GM12878 (cell line): ENCODE measurements around the gene PRTN3. TPM values are rescaled to one million over a fixed set of nuclear protein-coding genes. Genes with fewer than 3 reads are reported as not detected.

Experiments
- ATAC-seq: fragments of 200-7000 bp; cut with Tn5 transposase; 3 replicates; pipeline ENCODE4 v1.9.1; 2020; ENCODE audit warnings: mild to moderate bottlenecking, moderate library complexity
- BruUV-seq: library from RNA; stranded (reverse); fragments of 400-500 nt; replicated peaks from 2 replicates; lab custom pipeline; 2021; lab: Mats Ljungman, UMichigan
- CTCF ChIA-PET: fragments of 300-600 bp; sonication (Branson Sonifier 250); formaldehyde crosslinking; extraction: SDS; loops from one replicate; lab custom pipeline; 2021; ENCODE audit warnings: inconsistent platforms; lab: Yijun Ruan, JAX
- POLR2A ChIA-PET: fragments of 350-600 bp; formaldehyde crosslinking; extraction: SDS; loops from one replicate; lab custom pipeline; 2021; ENCODE audit warnings: inconsistent platforms; lab: Charles Lee
- RAD21 ChIA-PET: fragments of 300-600 bp; sonication (Branson Sonifier 250); formaldehyde crosslinking; loops from one replicate; lab custom pipeline; 2023; ENCODE audit warnings: antibody characterized with exemption; ENCODE audit not compliant: unreplicated experiment; lab: Charles Lee
- SMC1A ChIA-PET: fragments of 300-600 bp; sonication (Branson Sonifier 250); formaldehyde crosslinking; loops from one replicate; lab custom pipeline; 2023; ENCODE audit not compliant: unreplicated experiment, uncharacterized antibody; lab: Charles Lee
- DNase-seq: peaks from one replicate; pipeline ENCODE4 v3.0.0-alpha.2; 2011; ENCODE audit warnings: low read depth, low spot score
- FAIRE-seq: peaks from 3 replicates; lab custom pipeline; 2011; peaks lifted over from hg19 to GRCh38; lab: Jason Lieb, UNC
- H2AFZ ChIP-seq: 2 replicates; pipeline ENCODE4 v1.6.0; 2011; ENCODE audit warnings: low read depth, low read length, control low read depth; ENCODE audit not compliant: control insufficient read depth
- H3K27ac ChIP-seq: 2 replicates; pipeline ENCODE4 v1.5.1; 2011; ENCODE audit warnings: control low read depth; ENCODE audit not compliant: control insufficient read depth, insufficient read depth
- H3K27me3 ChIP-seq, 2 experiments: replicated peaks in 1 of 2; 2 replicates each; pipeline versions ENCODE4 v1.6.0 to v1.6.1; 2011; ENCODE audit warnings: low read length in 1 of 2; ENCODE audit not compliant: control insufficient read depth in 2 of 2, insufficient read depth in 2 of 2
- H3K36me3 ChIP-seq, 2 experiments: 2 replicates each; pipeline ENCODE4 v1.5.1; 2011; ENCODE audit warnings: low read length in 1 of 2; ENCODE audit not compliant: control insufficient read depth in 2 of 2, insufficient read depth in 2 of 2
- H3K4me1 ChIP-seq: 2 replicates; pipeline ENCODE4 v1.6.1; 2011; ENCODE audit warnings: mild to moderate bottlenecking, low read length, moderate library complexity, mixed read lengths; ENCODE audit not compliant: control insufficient read depth, insufficient read depth
- H3K4me2 ChIP-seq: 2 replicates; pipeline ENCODE4 v1.6.0; 2011; ENCODE audit warnings: control low read depth; ENCODE audit not compliant: control insufficient read depth, insufficient read depth
- H3K4me3 ChIP-seq: fragments of 200-600 bp; sonication (generic); 2 replicates; pipeline ENCODE4 v1.5.1; 2016
- H3K79me2 ChIP-seq: 2 replicates; pipeline ENCODE4 v1.6.0; 2011; ENCODE audit warnings: low read length; ENCODE audit not compliant: control insufficient read depth, insufficient read depth
- H3K9ac ChIP-seq: 2 replicates; pipeline ENCODE4 v1.8.0; 2011; ENCODE audit warnings: low read length, control low read depth, mixed read lengths; ENCODE audit not compliant: control insufficient read depth, insufficient read depth
- H3K9me3 ChIP-seq: replicated peaks from 3 replicates; pipeline ENCODE4 v1.5.1; 2011; ENCODE audit warnings: mild to moderate bottlenecking, low read length; ENCODE audit not compliant: control insufficient read depth, insufficient read depth
- H4K20me1 ChIP-seq: 2 replicates; pipeline ENCODE4 v1.6.0; 2011; ENCODE audit not compliant: control insufficient read depth, insufficient read depth
- CHD1 ChIP-seq: IDR thresholded peaks from 2 replicates; pipeline ENCODE4 v1.6.1; 2012; ENCODE audit warnings: low read depth, low read length, improper control_type of control experiment
- POLR2A ChIP-seq: IDR thresholded peaks from 2 replicates; pipeline ENCODE4 v1.6.1; 2011; ENCODE audit warnings: low read depth, mild to moderate bottlenecking, low read length
- POLR2AphosphoS5 ChIP-seq: IDR thresholded peaks from 2 replicates; pipeline ENCODE4 v1.6.1; 2011; ENCODE audit warnings: mild to moderate bottlenecking, low read length, inconsistent platforms
- RFX5 ChIP-seq: IDR thresholded peaks from 2 replicates; pipeline ENCODE4 v1.6.1; 2011; ENCODE audit warnings: low read depth, low read length, improper control_type of control experiment
- SUZ12 ChIP-seq: fragments of 200-600 bp; sonication (generic); IDR thresholded peaks from one replicate; pipeline ENCODE4 v1.6.1; 2018; ENCODE audit warnings: antibody characterized with exemption, mild to moderate bottlenecking; ENCODE audit not compliant: unreplicated experiment
- YBX1 ChIP-seq: fragments of 450-650 bp; IDR thresholded peaks from 2 replicates; pipeline ENCODE4 v1.6.1; 2016; ENCODE audit warnings: antibody characterized with exemption
- WGBS: methylation state at CpG from one replicate; pipeline ENCODE4 v1.1.6; 2016; ENCODE audit warnings: low lambda C conversion rate; ENCODE audit not compliant: insufficient replicate concordance, insufficient coverage; ENCODE audit errors: missing lambda C conversion rate; 5-methylcytosine and 5-hydroxymethylcytosine counted together
- in situ Hi-C: fragments of 300-500 bp; cut with MboI; formaldehyde crosslinking; loops from 9 replicates; pipeline ENCODE4 v1.14.3; 2018; ENCODE audit warnings: mixed read lengths
- intact Hi-C: fragments of 100-400 bp; cut with micrococcal nuclease; formaldehyde crosslinking; loops from one replicate; pipeline ENCODE4 v1.14.2; 2022; ENCODE audit not compliant: unreplicated experiment
- polyA plus RNA-seq, 11 experiments: library from polyadenylated mRNA; depleted of rRNA in 4 of 11; unstranded in 6 of 11; stranded (reverse) in 5 of 11; fragments of >200 nt; fragmentation: Nextera tagmentation in 4 of 11; fragmentation: Illumina TruSeq in 1 of 11; extraction: Ambion mirVana in 4 of 11; extraction: Trizol in 1 of 11; gene quantifications; 1 replicate in 1 of 11; 2 replicates in 10 of 11; pipeline versions ENCODE4 v1.2.1 to v1.2.3, GENCODE V29; 2011 to 2016; ENCODE audit warnings: inconsistent platforms in 2 of 11, missing spikeins in 2 of 11, low read depth in 1 of 11
- total RNA-seq, 4 experiments: library from RNA; depleted of rRNA in 3 of 4; stranded (reverse); fragments of >200 nt in 3 of 4; fragmentation: Illumina TruSeq in 1 of 4; extraction: Trizol in 1 of 4; gene quantifications; 2 replicates each; pipeline versions ENCODE4 v1.2.1 to v1.2.3, GENCODE V29; 2013 to 2021
- TF ChIP-seq, protein P1 (sequence below): fragments of 450-650 bp; IDR thresholded peaks from 2 replicates; pipeline ENCODE4 v1.6.1; 2017; ENCODE audit warnings: borderline replicate concordance
- TF ChIP-seq, protein P2 (sequence below): IDR thresholded peaks from 2 replicates; pipeline ENCODE4 v1.6.1; 2012; ENCODE audit warnings: low read depth, low read length, improper control_type of control experiment
- TF ChIP-seq, protein P3 (sequence below): fragments of 450-650 bp; formaldehyde crosslinking; IDR thresholded peaks from 2 replicates; pipeline ENCODE4 v1.4.0; 2020; ENCODE audit warnings: mild to moderate bottlenecking, moderate library complexity

Gene PRTN3
- total and polyA plus RNA-seq, 10 of the 15 experiments (the other 5 are each of a cell fraction or from before 2014, with no cell fraction given): 0.08 TPM; not detected in 9

DNA sequence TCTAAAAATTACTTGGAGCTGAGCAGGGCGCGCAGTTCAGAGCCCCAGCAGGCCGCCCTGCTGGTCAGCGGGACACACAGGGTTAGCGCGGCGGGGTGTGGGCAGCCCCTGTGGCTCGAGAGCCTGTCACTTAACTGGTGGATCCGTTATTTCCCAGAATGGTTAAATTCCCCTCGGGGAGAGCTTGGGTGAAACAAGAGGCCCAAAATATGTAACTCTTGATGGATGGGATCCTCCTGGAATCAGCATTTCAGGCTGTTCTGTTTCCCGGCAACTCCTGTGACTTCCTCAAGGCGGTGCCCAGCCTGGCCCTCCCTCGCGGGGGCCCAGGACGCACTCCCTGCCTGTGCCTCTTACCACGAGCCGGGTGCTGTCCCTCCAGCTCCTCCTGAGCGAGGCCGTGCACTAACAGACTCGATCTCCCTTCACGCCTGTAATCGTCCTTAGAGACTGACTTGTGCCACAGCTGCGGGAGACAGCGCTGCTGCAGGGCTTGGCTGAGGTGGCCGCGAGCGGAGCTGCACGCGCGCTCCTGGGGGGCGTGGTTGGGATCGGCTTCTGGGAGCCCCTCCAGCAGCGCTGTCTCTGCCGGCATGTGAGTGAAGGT, 33.9 kb upstream of the PRTN3 start:
- RAD21 ChIA-PET: no interaction called here

More for the DNA sequence above, 33.9 kb upstream of the PRTN3 start:
- no peaks in the 10 kb centered on the region for H3K4me1 ChIP-seq
- ChIA-PET SMC1A (no interaction called here), POLR2A (no interaction called here), CTCF (no interaction called here)
- H3K27ac ChIP-seq: no peak overlapping the region
- peaks cover 36 to 70% of the 10 kb centered on the region in 2 experiments; a peak in 3 of 4 replicates for H3K36me3 ChIP-seq
- no peak for ATAC-seq
- no peak for FAIRE-seq
- TF ChIP-seq, protein P1, sequence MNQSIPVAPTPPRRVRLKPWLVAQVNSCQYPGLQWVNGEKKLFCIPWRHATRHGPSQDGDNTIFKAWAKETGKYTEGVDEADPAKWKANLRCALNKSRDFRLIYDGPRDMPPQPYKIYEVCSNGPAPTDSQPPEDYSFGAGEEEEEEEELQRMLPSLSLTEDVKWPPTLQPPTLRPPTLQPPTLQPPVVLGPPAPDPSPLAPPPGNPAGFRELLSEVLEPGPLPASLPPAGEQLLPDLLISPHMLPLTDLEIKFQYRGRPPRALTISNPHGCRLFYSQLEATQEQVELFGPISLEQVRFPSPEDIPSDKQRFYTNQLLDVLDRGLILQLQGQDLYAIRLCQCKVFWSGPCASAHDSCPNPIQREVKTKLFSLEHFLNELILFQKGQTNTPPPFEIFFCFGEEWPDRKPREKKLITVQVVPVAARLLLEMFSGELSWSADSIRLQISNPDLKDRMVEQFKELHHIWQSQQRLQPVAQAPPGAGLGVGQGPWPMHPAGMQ: no peak
- TF ChIP-seq POLR2A (peak; percentile 64), YBX1 (no peak), RFX5 (no peak), POLR2AphosphoS5 (peak; percentile 57), CHD1 (no peak), SUZ12 (no peak)
- TF ChIP-seq, protein P2, sequence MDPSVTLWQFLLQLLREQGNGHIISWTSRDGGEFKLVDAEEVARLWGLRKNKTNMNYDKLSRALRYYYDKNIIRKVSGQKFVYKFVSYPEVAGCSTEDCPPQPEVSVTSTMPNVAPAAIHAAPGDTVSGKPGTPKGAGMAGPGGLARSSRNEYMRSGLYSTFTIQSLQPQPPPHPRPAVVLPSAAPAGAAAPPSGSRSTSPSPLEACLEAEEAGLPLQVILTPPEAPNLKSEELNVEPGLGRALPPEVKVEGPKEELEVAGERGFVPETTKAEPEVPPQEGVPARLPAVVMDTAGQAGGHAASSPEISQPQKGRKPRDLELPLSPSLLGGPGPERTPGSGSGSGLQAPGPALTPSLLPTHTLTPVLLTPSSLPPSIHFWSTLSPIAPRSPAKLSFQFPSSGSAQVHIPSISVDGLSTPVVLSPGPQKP: no peak
- TF ChIP-seq, protein P3, sequence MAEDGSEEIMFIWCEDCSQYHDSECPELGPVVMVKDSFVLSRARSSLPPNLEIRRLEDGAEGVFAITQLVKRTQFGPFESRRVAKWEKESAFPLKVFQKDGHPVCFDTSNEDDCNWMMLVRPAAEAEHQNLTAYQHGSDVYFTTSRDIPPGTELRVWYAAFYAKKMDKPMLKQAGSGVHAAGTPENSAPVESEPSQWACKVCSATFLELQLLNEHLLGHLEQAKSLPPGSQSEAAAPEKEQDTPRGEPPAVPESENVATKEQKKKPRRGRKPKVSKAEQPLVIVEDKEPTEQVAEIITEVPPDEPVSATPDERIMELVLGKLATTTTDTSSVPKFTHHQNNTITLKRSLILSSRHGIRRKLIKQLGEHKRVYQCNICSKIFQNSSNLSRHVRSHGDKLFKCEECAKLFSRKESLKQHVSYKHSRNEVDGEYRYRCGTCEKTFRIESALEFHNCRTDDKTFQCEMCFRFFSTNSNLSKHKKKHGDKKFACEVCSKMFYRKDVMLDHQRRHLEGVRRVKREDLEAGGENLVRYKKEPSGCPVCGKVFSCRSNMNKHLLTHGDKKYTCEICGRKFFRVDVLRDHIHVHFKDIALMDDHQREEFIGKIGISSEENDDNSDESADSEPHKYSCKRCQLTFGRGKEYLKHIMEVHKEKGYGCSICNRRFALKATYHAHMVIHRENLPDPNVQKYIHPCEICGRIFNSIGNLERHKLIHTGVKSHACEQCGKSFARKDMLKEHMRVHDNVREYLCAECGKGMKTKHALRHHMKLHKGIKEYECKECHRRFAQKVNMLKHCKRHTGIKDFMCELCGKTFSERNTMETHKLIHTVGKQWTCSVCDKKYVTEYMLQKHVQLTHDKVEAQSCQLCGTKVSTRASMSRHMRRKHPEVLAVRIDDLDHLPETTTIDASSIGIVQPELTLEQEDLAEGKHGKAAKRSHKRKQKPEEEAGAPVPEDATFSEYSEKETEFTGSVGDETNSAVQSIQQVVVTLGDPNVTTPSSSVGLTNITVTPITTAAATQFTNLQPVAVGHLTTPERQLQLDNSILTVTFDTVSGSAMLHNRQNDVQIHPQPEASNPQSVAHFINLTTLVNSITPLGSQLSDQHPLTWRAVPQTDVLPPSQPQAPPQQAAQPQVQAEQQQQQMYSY (CRISPR knock-in tag): no peak
- no peak overlapping the region for H3K4me2 ChIP-seq
- DNase-seq: no peak
- H3K27me3 ChIP-seq: no peaks in the 10 kb centered on the region
- no TSS peak for BruUV-seq
- peaks cover 28% of the 10 kb centered on the region for H3K79me2 ChIP-seq
- H2AFZ ChIP-seq: no peak overlapping the region
- H3K4me3 ChIP-seq: no peak overlapping the region
- WGBS: 93% methylated on average over 34 of the region's 34 CpGs
- no peaks in the 10 kb centered on the region for H3K9me3 ChIP-seq
- intact Hi-C loops: no loop called here
- H3K9ac ChIP-seq: no peak overlapping the region
- in situ Hi-C loops: no loop called here
- H4K20me1 ChIP-seq: peaks cover 8% of the 10 kb centered on the region; the same call in 1 of the 2 replicates
